CD14-positive monocyte (primary cell): Measurements from ENCODE around the gene DBX1. TPM values are rescaled to one million over a fixed set of nuclear protein-coding genes. Genes with fewer than 3 reads are reported as not detected.

Source experiments
- DNase-seq, 3 donors: peaks; one replicate each; pipeline ENCODE4 v3.0.0-alpha.2; 2011 to 2022
- H2AFZ ChIP-seq: 2 replicates; pipeline ENCODE4 v1.6.0; 2012; ENCODE audit warnings: mild to moderate bottlenecking, low read depth, low read length, inconsistent platforms; ENCODE audit not compliant: insufficient read depth, poor library complexity, severe bottlenecking
- H3K27ac ChIP-seq, 2 donors: 1 replicate in 1 of 2; 2 replicates in 1 of 2; pipeline ENCODE4 v1.5.1; 2012 to 2013; ENCODE audit warnings: low read length in 2 of 2, control low read depth in 1 of 2, inconsistent platforms in 1 of 2, low read depth in 1 of 2, mild to moderate bottlenecking in 1 of 2
- H3K27me3 ChIP-seq, 2 donors: one replicate each; pipeline versions ENCODE4 v1.6.0 to v1.6.1; 2011 to 2013; ENCODE audit warnings: low read length in 2 of 2; ENCODE audit not compliant: control insufficient read depth in 2 of 2, insufficient read depth in 2 of 2
- H3K36me3 ChIP-seq, 2 donors: replicated peaks in 1 of 2; 1 replicate in 1 of 2; 2 replicates in 1 of 2; pipeline versions ENCODE4 v1.5.1 to v1.6.1; 2012 to 2013; ENCODE audit warnings: low read length in 2 of 2, control low read depth in 1 of 2, inconsistent platforms in 1 of 2, mild to moderate bottlenecking in 1 of 2; ENCODE audit not compliant: insufficient read depth in 2 of 2, control insufficient read depth in 1 of 2
- H3K4me1 ChIP-seq, 2 donors: 1 replicate in 1 of 2; 2 replicates in 1 of 2; pipeline versions ENCODE4 v1.5.1 to v1.6.1; 2012 to 2013; ENCODE audit warnings: low read length in 2 of 2, control low read depth in 1 of 2, inconsistent platforms in 1 of 2, mild to moderate bottlenecking in 1 of 2, moderate library complexity in 1 of 2; ENCODE audit not compliant: insufficient read depth in 2 of 2, control insufficient read depth in 1 of 2
- H3K4me2 ChIP-seq: replicated peaks from 2 replicates; pipeline ENCODE3; 2012; ENCODE audit warnings: low read length, moderate library complexity, mild to moderate bottlenecking; ENCODE audit not compliant: poor library complexity, severe bottlenecking; ENCODE audit errors: extremely low read depth
- H3K4me3 ChIP-seq, 3 experiments: fragments of 200-600 bp in 1 of 3; sonication (generic) in 1 of 3; replicated peaks in 1 of 3; 1 replicate in 2 of 3; 2 replicates in 1 of 3; pipeline ENCODE4 v1.5.1; 2011 to 2013; ENCODE audit warnings: low read length in 3 of 3, mild to moderate bottlenecking in 3 of 3, control low read depth in 2 of 3, low read depth in 2 of 3, inconsistent platforms in 1 of 3, moderate library complexity in 1 of 3
- H3K79me2 ChIP-seq: 2 replicates; pipeline ENCODE4 v1.6.0; 2012; ENCODE audit warnings: mild to moderate bottlenecking, control low read depth, inconsistent platforms, low read length, moderate library complexity; ENCODE audit not compliant: insufficient read depth
- H3K9ac ChIP-seq: 2 replicates; pipeline ENCODE4 v1.6.0; 2017; ENCODE audit warnings: low read length, mild to moderate bottlenecking; ENCODE audit not compliant: insufficient read depth, poor library complexity, severe bottlenecking
- H3K9me3 ChIP-seq, 2 donors: replicated peaks in 1 of 2; 1 replicate in 1 of 2; 2 replicates in 1 of 2; pipeline versions ENCODE4 v1.5.1 to v1.6.1; 2012 to 2013; ENCODE audit warnings: low read length in 2 of 2, control low read depth in 1 of 2; ENCODE audit not compliant: control insufficient read depth in 1 of 2, insufficient read depth in 1 of 2
- H4K20me1 ChIP-seq: 2 replicates; pipeline ENCODE4 v1.6.0; 2012; ENCODE audit warnings: mild to moderate bottlenecking, low read length, control low read depth, moderate library complexity; ENCODE audit not compliant: insufficient read depth
- H3K27ac Mint-ChIP-seq, 7 donors: one replicate each; pipeline ENCODE4 v1.8.0; 2020; ENCODE audit warnings: mild to moderate bottlenecking in 7 of 7, mixed read lengths in 7 of 7, moderate library complexity in 6 of 7, inconsistent platforms in 2 of 7
- H3K27me3 Mint-ChIP-seq, 3 donors: one replicate each; pipeline ENCODE4 v1.8.0; 2021 to 2022; ENCODE audit warnings: low read depth in 3 of 3, mild to moderate bottlenecking in 3 of 3, mixed read lengths in 3 of 3, moderate library complexity in 3 of 3, inconsistent platforms in 1 of 3
- H3K36me3 Mint-ChIP-seq, 2 donors: one replicate each; pipeline ENCODE4 v1.8.0; 2020; ENCODE audit warnings: mixed read lengths in 2 of 2, inconsistent platforms in 1 of 2, mild to moderate bottlenecking in 1 of 2
- H3K4me1 Mint-ChIP-seq: one replicate; pipeline ENCODE4 v1.8.0; 2020; ENCODE audit warnings: mild to moderate bottlenecking, mixed read lengths
- H3K4me3 Mint-ChIP-seq, 2 donors: one replicate each; pipeline ENCODE4 v1.8.0; 2020; ENCODE audit warnings: mild to moderate bottlenecking in 2 of 2, mixed read lengths in 2 of 2, moderate library complexity in 1 of 2
- H3K9me3 Mint-ChIP-seq, 7 donors: one replicate each; pipeline ENCODE4 v1.8.0; 2020 to 2022; ENCODE audit warnings: mixed read lengths in 7 of 7, mild to moderate bottlenecking in 6 of 7, moderate library complexity in 6 of 7, inconsistent platforms in 2 of 7
- CTCF ChIP-seq: fragments of 200-600 bp; IDR thresholded peaks from one replicate; pipeline ENCODE4 v1.8.0; 2022; ENCODE audit warnings: antibody characterized with exemption, mild to moderate bottlenecking
- WGBS: methylation state at CpG from one replicate; pipeline ENCODE4 v1.1.5; 2013; ENCODE audit warnings: missing lambda C conversion rate; ENCODE audit not compliant: insufficient coverage; 5-methylcytosine and 5-hydroxymethylcytosine counted together
- intact Hi-C, 2 donors: fragments of 100-400 bp; cut with micrococcal nuclease; formaldehyde crosslinking; loops; one replicate each; pipeline versions ENCODE4 v1.15.0 to v1.15.1; 2023
- polyA plus RNA-seq, 3 donors: library from polyadenylated mRNA; depleted of rRNA in 1 of 3; unstranded in 2 of 3; stranded (reverse) in 1 of 3; fragments of 300-500 nt in 2 of 3; fragments of >200 nt in 1 of 3; fragmentation: Illumina TruSeq in 2 of 3; gene quantifications; 1 replicate in 2 of 3; 2 replicates in 1 of 3; pipeline ENCODE4 v1.2.3, GENCODE V29; 2012 to 2021

The DBX1 gene
- polyA plus RNA-seq, 3 donors, result not detected

DNA sequence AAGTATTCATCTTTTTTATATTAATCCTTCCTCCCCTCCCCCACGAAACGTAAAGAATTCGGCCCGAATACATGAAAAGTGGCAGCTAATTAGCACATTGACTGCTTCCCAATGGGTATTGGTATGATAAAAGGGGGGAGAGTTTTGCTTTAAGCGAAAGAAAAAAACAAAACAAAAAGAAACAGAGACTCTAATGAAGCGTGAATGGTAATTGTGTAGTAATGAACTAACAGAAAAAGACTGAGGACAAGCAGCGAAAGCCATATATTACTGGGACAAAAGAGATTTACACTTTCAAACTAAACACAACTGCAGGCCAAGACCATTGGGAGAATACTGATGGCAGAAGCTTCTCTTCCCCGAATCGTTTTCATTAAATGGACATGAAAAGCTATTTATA, 2.5 kb downstream of the DBX1 start:
- Histone ChIP-seq H3K79me2 (no peaks in the 10 kb centered on the region), H2AFZ (no peak overlapping the region), H3K9me3 (peaks cover 2 to 64% of the 10 kb centered on the region in 2 donors), H3K4me1 (peaks cover 4 to 6% of the 10 kb centered on the region in 2 donors), H3K9ac (no peak overlapping the region), H3K27me3 (peaks cover 83 to 94% of the 10 kb centered on the region in 2 donors), H3K36me3 (no peaks in the 10 kb centered on the region), H3K4me3 (no peak overlapping the region), H4K20me1 (no peaks in the 10 kb centered on the region), H3K4me2 (no peak overlapping the region), H3K27ac (no peak overlapping the region)
- Mint-ChIP-seq H3K4me1 (peaks cover 10% of the 10 kb centered on the region), H3K4me3 (peak overlapping the region in 1 of 2 donors; percentile 85), H3K9me3 (peaks cover 2 to 36% (median 24%) of the 10 kb centered on the region in 7 donors), H3K36me3 (peaks cover 0 to 5% of the 10 kb centered on the region in 2 donors), H3K27ac (no peak overlapping the region), H3K27me3 (peaks cover 84 to 98% (median 89%) of the 10 kb centered on the region in 3 donors)
- WGBS, result no CpG with 5 or more reads among the region's 9 CpGs
- intact Hi-C loops, result no loop called here
- no peak for TF ChIP-seq CTCF
- DNase-seq, result no peak

DNA sequence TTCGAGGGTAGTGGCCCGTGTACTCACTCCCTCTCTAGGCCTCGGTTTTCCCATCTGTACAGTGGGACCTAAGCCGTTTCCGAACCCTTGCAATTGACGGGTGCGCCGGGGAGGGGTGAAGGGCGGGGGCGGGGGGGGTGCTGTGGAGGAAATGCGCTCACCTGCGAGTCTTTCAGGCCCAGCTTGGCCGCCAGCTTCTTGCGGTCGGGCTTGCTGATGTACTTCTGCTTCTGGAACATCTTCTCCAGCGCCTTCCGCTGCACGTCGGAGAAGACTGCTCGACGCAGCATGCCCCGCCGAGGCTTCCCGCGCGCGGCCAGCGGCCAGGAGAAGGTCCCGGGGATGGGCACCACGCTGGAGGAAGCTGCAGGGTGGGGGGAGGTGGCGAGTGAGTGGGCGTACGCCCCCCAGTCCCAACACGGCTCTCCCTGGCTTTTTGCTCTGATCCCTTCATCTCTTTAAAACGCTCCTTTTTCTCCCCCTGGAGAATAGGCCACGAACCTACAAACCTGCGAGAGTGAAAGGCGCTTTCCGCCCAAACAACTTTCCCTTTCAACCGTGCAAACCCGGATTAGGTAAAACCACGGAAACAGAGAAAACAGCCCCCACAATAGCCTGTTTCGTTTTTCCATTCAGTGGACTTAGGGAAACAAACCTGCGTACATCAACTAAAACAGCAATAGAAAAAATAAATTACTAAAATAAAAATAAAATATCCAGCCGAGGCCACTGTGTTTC, 3.2 kb downstream of the DBX1 start:
- 2% methylated on average over 27 of the region's 45 CpGs for whole genome bisulfite sequencing
- H3K27me3 ChIP-seq, result peaks cover 78 to 87% of the 10 kb centered on the region in 2 donors

More for the DNA sequence above, 3.2 kb downstream of the DBX1 start:
- intact Hi-C loops, result no loop called here
- H3K4me1 Mint-ChIP-seq, result peaks cover 10% of the 10 kb centered on the region
- H2AFZ ChIP-seq, result peak overlapping the region; percentile 46
- no peaks in the 10 kb centered on the region for H3K79me2 ChIP-seq
- no peaks in the 10 kb centered on the region for H4K20me1 ChIP-seq
- H3K4me3 ChIP-seq, result peak overlapping the region in 1 of 3 experiments; percentile 51
- peaks cover 0 to 5% of the 10 kb centered on the region in 2 donors for H3K36me3 Mint-ChIP-seq
- peaks cover 4 to 6% of the 10 kb centered on the region in 2 donors for H3K4me1 ChIP-seq
- H3K36me3 ChIP-seq, result no peaks in the 10 kb centered on the region
- H3K27me3 Mint-ChIP-seq, result peaks cover 78 to 92% (median 82%) of the 10 kb centered on the region in 3 donors
- DNase-seq, result peak in 1 of 3 donors; percentile 17
- no peak overlapping the region for H3K27ac ChIP-seq
- peaks cover 2 to 57% of the 10 kb centered on the region in 2 donors for H3K9me3 ChIP-seq
- peaks cover 2 to 36% (median 20%) of the 10 kb centered on the region in 7 donors for H3K9me3 Mint-ChIP-seq
- no peak overlapping the region for H3K27ac Mint-ChIP-seq
- TF ChIP-seq CTCF, result no peak
- no peak overlapping the region for H3K9ac ChIP-seq
- peak overlapping the region in 1 of 2 donors; percentile 85 for H3K4me3 Mint-ChIP-seq
- H3K4me2 ChIP-seq, result peak overlapping the region; percentile 64
